RWPE2 (cell line): ENCODE data around the gene ANP32E.
"Not testable (repeated sequence)": the region's sequence is repeated elsewhere in the genome, so short reads cannot be mapped to it uniquely, and the experiment has no call there.

Source experiments
- ATAC-seq: fragments of 200-7000 bp; cut with Tn5 transposase; 3 replicates; pipeline ENCODE4 v1.9.1; 2021; ENCODE audit warnings: low read depth
- DNase-seq: peaks from one replicate; pipeline ENCODE4 v3.0.0-alpha.2; 2020; ENCODE audit warnings: low spot score
- H3K27ac ChIP-seq: fragments of 450-650 bp; 2 replicates; pipeline ENCODE4 v1.5.1; 2017; ENCODE audit warnings: mild to moderate bottlenecking; ENCODE audit not compliant: poor library complexity, severe bottlenecking
- H3K27me3 ChIP-seq: fragments of 250-450 bp; sonication (Bioruptor Pico); 2 replicates; pipeline ENCODE4 v1.5.1; 2021; ENCODE audit warnings: mild to moderate bottlenecking, moderate library complexity; ENCODE audit not compliant: insufficient read depth, poor library complexity, severe bottlenecking
- H3K36me3 ChIP-seq: fragments of 250-450 bp; sonication (Bioruptor Pico); 2 replicates; pipeline ENCODE4 v1.5.1; 2020; ENCODE audit warnings: low read depth, mild to moderate bottlenecking, moderate library complexity
- H3K4me1 ChIP-seq: fragments of 250-450 bp; sonication (Bioruptor Pico); 2 replicates; pipeline ENCODE4 v1.5.1; 2021; ENCODE audit warnings: mild to moderate bottlenecking, moderate library complexity; ENCODE audit not compliant: insufficient read depth, poor library complexity, severe bottlenecking
- H3K4me3 ChIP-seq: fragments of 250-450 bp; sonication (Bioruptor Pico); 2 replicates; pipeline ENCODE4 v1.5.1; 2021; ENCODE audit warnings: mild to moderate bottlenecking, moderate library complexity; ENCODE audit not compliant: severe bottlenecking
- H3K9me3 ChIP-seq: fragments of 250-450 bp; sonication (Bioruptor Pico); 2 replicates; pipeline ENCODE4 v1.5.1; 2021; ENCODE audit warnings: mild to moderate bottlenecking, moderate library complexity; ENCODE audit not compliant: severe bottlenecking
- CTCF ChIP-seq: fragments of 450-650 bp; IDR thresholded peaks from one replicate; pipeline ENCODE4 v1.5.1; 2017; ENCODE audit warnings: mild to moderate bottlenecking, moderate library complexity; ENCODE audit not compliant: poor library complexity, severe bottlenecking

Gene ANP32E

GRCh38 chr1:150192012-150192411, 43.9 kb downstream of the ANP32E start:
- H3K36me3 ChIP-seq, result no peaks in the 10 kb centered on the region

GRCh38 chr1:150187560-150187931, 48.4 kb downstream of the ANP32E start:
- H3K4me3 ChIP-seq, result no peak overlapping the region
- ATAC-seq, result no peak
- peak; percentile 52 for TF ChIP-seq CTCF
- H3K4me1 ChIP-seq, result peaks cover 22% of the 10 kb centered on the region
- no peak overlapping the region for H3K27ac ChIP-seq
- H3K27me3 ChIP-seq, result no peaks in the 10 kb centered on the region
- H3K9me3 ChIP-seq, result no peaks in the 10 kb centered on the region
- no peak for DNase-seq
- H3K36me3 ChIP-seq, result no peaks in the 10 kb centered on the region

More at GRCh38 chr1:150192012-150192411, 43.9 kb downstream of the ANP32E start:
- DNase-seq, result no peak
- ATAC-seq, result peak; percentile 91
- Histone ChIP-seq H3K9me3 (no peaks in the 10 kb centered on the region), H3K4me1 (peaks cover 7% of the 10 kb centered on the region), H3K27ac (peak overlapping the region; percentile 1), H3K4me3 (no peak overlapping the region), H3K27me3 (no peaks in the 10 kb centered on the region)
- TF ChIP-seq CTCF, result no peak

GRCh38 chr1:150186789-150187559, 48.9 kb downstream of the ANP32E start:
- DNase-seq, result no peak
- H3K27ac ChIP-seq, result no peak overlapping the region

GRCh38 chr1:150186438-150186788, 49.5 kb downstream of the ANP32E start:
- not testable (repeated sequence) for H3K27me3 ChIP-seq, ATAC-seq, DNase-seq, H3K9me3 ChIP-seq, H3K36me3 ChIP-seq, H3K4me3 ChIP-seq, H3K27ac ChIP-seq
- H3K4me1 ChIP-seq, result peaks cover 14% of the 10 kb centered on the region

More at GRCh38 chr1:150186789-150187559, 48.9 kb downstream of the ANP32E start:
- Histone ChIP-seq H3K4me3 (no peak overlapping the region), H3K27me3 (no peaks in the 10 kb centered on the region), H3K36me3 (no peaks in the 10 kb centered on the region), H3K4me1 (peaks cover 17% of the 10 kb centered on the region), H3K9me3 (no peaks in the 10 kb centered on the region)
- 0 out of 3 replicates have a peak, but pooled peaks have one; percentile 32 for ATAC-seq
- peak; percentile 78 for TF ChIP-seq CTCF

GRCh38 chr1:150185481-150185880, 50.4 kb downstream of the ANP32E start:
- H3K27me3 ChIP-seq, result no peaks in the 10 kb centered on the region
- TF ChIP-seq CTCF, result no peak
- H3K27ac ChIP-seq, result no peak overlapping the region
- DNase-seq, result no peak
- no peaks in the 10 kb centered on the region for H3K36me3 ChIP-seq
- ATAC-seq, result no peak
- H3K9me3 ChIP-seq, result no peaks in the 10 kb centered on the region
- peaks cover 14% of the 10 kb centered on the region for H3K4me1 ChIP-seq
- no peak overlapping the region for H3K4me3 ChIP-seq
